Liver (tissue), 9 donors: Measurements from ENCODE around the gene CNTN2. TPM values are rescaled to one million over a fixed set of nuclear protein-coding genes. Genes with fewer than 3 reads are reported as not detected.

Experiments
- DNase-seq: peaks from one replicate; pipeline ENCODE4 v3.0.0-alpha.2; 2017; ENCODE audit warnings: low spot score
- H3K27ac ChIP-seq, 2 donors: one replicate each; pipeline ENCODE4 v1.7.0; 2013; ENCODE audit warnings: inconsistent platforms in 2 of 2, low read length in 2 of 2, control low read depth in 1 of 2, low read depth in 1 of 2, mild to moderate bottlenecking in 1 of 2
- H3K27me3 ChIP-seq, 4 donors: one replicate each; pipeline versions ENCODE4 v1.6.1 to v1.7.0; 2013; ENCODE audit warnings: low read length in 3 of 4, inconsistent platforms in 1 of 4, mild to moderate bottlenecking in 1 of 4, moderate library complexity in 1 of 4; ENCODE audit not compliant: control insufficient read depth in 4 of 4, insufficient read depth in 4 of 4
- H3K36me3 ChIP-seq, 4 donors: one replicate each; pipeline versions ENCODE4 v1.6.1 to v1.7.0; 2013; ENCODE audit warnings: low read length in 3 of 4, mild to moderate bottlenecking in 3 of 4, low read depth in 1 of 4, moderate library complexity in 1 of 4; ENCODE audit not compliant: control insufficient read depth in 4 of 4, insufficient read depth in 3 of 4
- H3K4me1 ChIP-seq, 4 donors: one replicate each; pipeline versions ENCODE4 v1.6.1 to v1.7.0; 2013; ENCODE audit warnings: low read length in 3 of 4, mild to moderate bottlenecking in 3 of 4, moderate library complexity in 1 of 4; ENCODE audit not compliant: control insufficient read depth in 4 of 4, insufficient read depth in 4 of 4
- H3K4me3 ChIP-seq, 3 donors: one replicate each; pipeline versions ENCODE4 v1.6.1 to v1.7.0; 2013; ENCODE audit warnings: low read length in 3 of 3, control low read depth in 1 of 3, low read depth in 1 of 3, mild to moderate bottlenecking in 1 of 3
- H3K9ac ChIP-seq, 2 donors: one replicate each; pipeline ENCODE4 v1.7.0; 2013; ENCODE audit warnings: low read length in 2 of 2, mild to moderate bottlenecking in 2 of 2, moderate library complexity in 2 of 2, control low read depth in 1 of 2, low read depth in 1 of 2
- H3K9me3 ChIP-seq, 4 donors: one replicate each; pipeline versions ENCODE4 v1.6.1 to v1.7.0; 2013; ENCODE audit warnings: low read length in 3 of 4; ENCODE audit not compliant: control insufficient read depth in 4 of 4
- ATF3 ChIP-seq: IDR thresholded peaks from 2 replicates; pipeline ENCODE4 v1.6.1; 2016; ENCODE audit warnings: antibody characterized with exemption
- EGR1 ChIP-seq, 2 donors: IDR thresholded peaks; 2 replicates each; pipeline ENCODE4 v1.6.1; 2016 to 2018; ENCODE audit warnings: antibody characterized with exemption in 2 of 2, low read depth in 2 of 2
- FOXA1 ChIP-seq: IDR thresholded peaks from 2 replicates; pipeline ENCODE4 v1.6.1; 2016; ENCODE audit warnings: antibody characterized with exemption
- FOXA2 ChIP-seq: IDR thresholded peaks from 2 replicates; pipeline ENCODE4 v1.6.1; 2016; ENCODE audit warnings: antibody characterized with exemption
- GABPA ChIP-seq, 2 donors: IDR thresholded peaks in 1 of 2; conservative IDR thresholded peaks in 1 of 2; 2 replicates each; pipeline ENCODE4 v1.6.1; 2016; ENCODE audit warnings: antibody characterized with exemption in 2 of 2, mild to moderate bottlenecking in 1 of 2, moderate library complexity in 1 of 2
- HNF4A ChIP-seq, 2 donors: conservative IDR thresholded peaks; 2 replicates each; pipeline ENCODE4 v1.6.1; 2016; ENCODE audit warnings: antibody characterized with exemption in 2 of 2, mild to moderate bottlenecking in 2 of 2
- HNF4G ChIP-seq: IDR thresholded peaks from 2 replicates; pipeline ENCODE4 v1.6.1; 2016; ENCODE audit warnings: antibody characterized with exemption
- JUND ChIP-seq, 2 donors: IDR thresholded peaks; 2 replicates each; pipeline ENCODE4 v1.6.1; 2016; ENCODE audit warnings: antibody characterized with exemption in 2 of 2
- NR2F2 ChIP-seq: IDR thresholded peaks from 2 replicates; pipeline ENCODE4 v1.6.1; 2016; ENCODE audit warnings: antibody characterized with exemption
- RAD21 ChIP-seq, 2 donors: IDR thresholded peaks; 2 replicates each; pipeline ENCODE4 v1.6.1; 2016; ENCODE audit warnings: antibody characterized with exemption in 2 of 2, mild to moderate bottlenecking in 2 of 2
- RXRA ChIP-seq, 2 donors: IDR thresholded peaks; 2 replicates each; pipeline ENCODE4 v1.6.1; 2017 to 2018; ENCODE audit warnings: antibody characterized with exemption in 2 of 2, mild to moderate bottlenecking in 1 of 2
- SP1 ChIP-seq: IDR thresholded peaks from 2 replicates; pipeline ENCODE4 v1.6.1; 2018; ENCODE audit warnings: antibody characterized with exemption, mild to moderate bottlenecking
- TAF1 ChIP-seq: conservative IDR thresholded peaks from 2 replicates; pipeline ENCODE4 v1.6.1; 2016; ENCODE audit warnings: antibody characterized with exemption, mild to moderate bottlenecking
- YY1 ChIP-seq: IDR thresholded peaks from 2 replicates; pipeline ENCODE4 v1.6.1; 2016; ENCODE audit warnings: antibody characterized with exemption, mild to moderate bottlenecking
- WGBS: extraction: QIAGEN DNeasy Blood & Tissue Kit; methylation state at CpG from one replicate; pipeline ENCODE4 v1.1.7; 2013; 5-methylcytosine and 5-hydroxymethylcytosine counted together
- polyA plus RNA-seq, 2 donors: library from polyadenylated mRNA; stranded (reverse) in 1 of 2; unstranded in 1 of 2; fragments of 200-250 nt in 1 of 2; fragments of >200 nt in 1 of 2; fragmentation: Nextera tagmentation in 1 of 2; extraction: Ambion mirVana in 1 of 2; gene quantifications; one replicate each; pipeline versions ENCODE4 v1.2.1 to v1.2.3, GENCODE V29; 2013 to 2015
- total RNA-seq, 2 donors: library from RNA; depleted of rRNA; stranded (reverse); fragments of >200 nt; gene quantifications; one replicate each; pipeline ENCODE4 v1.2.3, GENCODE V29; 2014
- TF ChIP-seq, protein P1 (sequence below): fragments of 150-350 bp; IDR thresholded peaks from 2 replicates; pipeline ENCODE4 v1.5.1; 2017; ENCODE audit warnings: improper control_type of control experiment, low read depth, low read length; ENCODE audit not compliant: missing input control
- TF ChIP-seq, protein P2 (sequence below): IDR thresholded peaks from 2 replicates; pipeline ENCODE4 v1.6.1; 2016; ENCODE audit warnings: antibody characterized with exemption
- TF ChIP-seq, protein P3 (sequence below): IDR thresholded peaks from 2 replicates; pipeline ENCODE4 v1.6.1; 2016; ENCODE audit warnings: antibody characterized with exemption
- TF ChIP-seq, protein P4 (sequence below): IDR thresholded peaks from 2 replicates; pipeline ENCODE4 v1.6.1; 2016; ENCODE audit warnings: antibody characterized with exemption, mild to moderate bottlenecking
- donor health status: healthy.
- donor health status: healthy.
- donor health status: healthy.
- donor health status: healthy.
- donor health status: healthy.

Gene CNTN2
- total and polyA plus RNA-seq, 4 donors: 0.05 to 0.25 (median 0.17) TPM

DNA sequence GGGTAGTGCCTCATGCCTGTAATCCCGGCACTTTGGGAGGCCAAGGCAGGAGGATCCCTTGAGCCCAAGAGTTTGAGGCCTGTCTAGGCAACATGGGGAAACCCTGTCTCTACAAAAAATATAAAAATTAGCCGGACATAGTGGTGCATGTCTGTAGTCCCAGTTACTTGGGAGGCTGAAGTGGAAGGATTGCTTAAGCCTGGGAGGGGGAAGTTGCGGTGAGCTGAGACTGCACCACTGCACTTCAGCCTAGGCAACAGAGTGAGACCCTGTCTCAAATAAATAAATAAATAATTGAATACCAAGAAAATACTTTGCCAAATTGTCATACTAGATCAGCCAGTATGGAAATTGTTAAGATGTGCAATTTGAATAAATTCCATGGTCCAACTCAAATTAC is 84.6 kb downstream of the CNTN2 start:
- H3K9ac ChIP-seq: no peak overlapping the region
- H3K4me3 ChIP-seq: no peak overlapping the region
- no peaks in the 10 kb centered on the region for H3K36me3 ChIP-seq
- 86% methylated on average over 3 of the region's 3 CpGs for WGBS
- DNase-seq: no peak
- no peak overlapping the region for H3K27ac ChIP-seq
- TF ChIP-seq YY1 (no peak), HNF4G (no peak), NR2F2 (no peak), TAF1 (no peak), ATF3 (no peak), HNF4A (conservative IDR thresholded peaks at IDR 0.05) (no peak), JUND (IDR thresholded peaks at IDR 0.05) (no peak), RAD21 (IDR thresholded peaks at IDR 0.05) (no peak), GABPA (IDR thresholded peaks at IDR 0.05 in 1 of 2, conservative IDR thresholded peaks at IDR 0.05 in 1 of 2) (no peak), SP1 (no peak), EGR1 (IDR thresholded peaks at IDR 0.05; ENCODE audit: low read depth in 2 of 2) (no peak), FOXA1 (no peak), RXRA (IDR thresholded peaks at IDR 0.05) (no peak), FOXA2 (no peak)
- TF ChIP-seq, protein P1, sequence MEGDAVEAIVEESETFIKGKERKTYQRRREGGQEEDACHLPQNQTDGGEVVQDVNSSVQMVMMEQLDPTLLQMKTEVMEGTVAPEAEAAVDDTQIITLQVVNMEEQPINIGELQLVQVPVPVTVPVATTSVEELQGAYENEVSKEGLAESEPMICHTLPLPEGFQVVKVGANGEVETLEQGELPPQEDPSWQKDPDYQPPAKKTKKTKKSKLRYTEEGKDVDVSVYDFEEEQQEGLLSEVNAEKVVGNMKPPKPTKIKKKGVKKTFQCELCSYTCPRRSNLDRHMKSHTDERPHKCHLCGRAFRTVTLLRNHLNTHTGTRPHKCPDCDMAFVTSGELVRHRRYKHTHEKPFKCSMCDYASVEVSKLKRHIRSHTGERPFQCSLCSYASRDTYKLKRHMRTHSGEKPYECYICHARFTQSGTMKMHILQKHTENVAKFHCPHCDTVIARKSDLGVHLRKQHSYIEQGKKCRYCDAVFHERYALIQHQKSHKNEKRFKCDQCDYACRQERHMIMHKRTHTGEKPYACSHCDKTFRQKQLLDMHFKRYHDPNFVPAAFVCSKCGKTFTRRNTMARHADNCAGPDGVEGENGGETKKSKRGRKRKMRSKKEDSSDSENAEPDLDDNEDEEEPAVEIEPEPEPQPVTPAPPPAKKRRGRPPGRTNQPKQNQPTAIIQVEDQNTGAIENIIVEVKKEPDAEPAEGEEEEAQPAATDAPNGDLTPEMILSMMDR: no peak
- TF ChIP-seq, protein P2, sequence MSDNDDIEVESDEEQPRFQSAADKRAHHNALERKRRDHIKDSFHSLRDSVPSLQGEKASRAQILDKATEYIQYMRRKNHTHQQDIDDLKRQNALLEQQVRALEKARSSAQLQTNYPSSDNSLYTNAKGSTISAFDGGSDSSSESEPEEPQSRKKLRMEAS: no peak
- TF ChIP-seq, protein P3, sequence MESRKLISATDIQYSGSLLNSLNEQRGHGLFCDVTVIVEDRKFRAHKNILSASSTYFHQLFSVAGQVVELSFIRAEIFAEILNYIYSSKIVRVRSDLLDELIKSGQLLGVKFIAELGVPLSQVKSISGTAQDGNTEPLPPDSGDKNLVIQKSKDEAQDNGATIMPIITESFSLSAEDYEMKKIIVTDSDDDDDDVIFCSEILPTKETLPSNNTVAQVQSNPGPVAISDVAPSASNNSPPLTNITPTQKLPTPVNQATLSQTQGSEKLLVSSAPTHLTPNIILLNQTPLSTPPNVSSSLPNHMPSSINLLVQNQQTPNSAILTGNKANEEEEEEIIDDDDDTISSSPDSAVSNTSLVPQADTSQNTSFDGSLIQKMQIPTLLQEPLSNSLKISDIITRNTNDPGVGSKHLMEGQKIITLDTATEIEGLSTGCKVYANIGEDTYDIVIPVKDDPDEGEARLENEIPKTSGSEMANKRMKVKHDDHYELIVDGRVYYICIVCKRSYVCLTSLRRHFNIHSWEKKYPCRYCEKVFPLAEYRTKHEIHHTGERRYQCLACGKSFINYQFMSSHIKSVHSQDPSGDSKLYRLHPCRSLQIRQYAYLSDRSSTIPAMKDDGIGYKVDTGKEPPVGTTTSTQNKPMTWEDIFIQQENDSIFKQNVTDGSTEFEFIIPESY: no peak
- TF ChIP-seq, protein P4, sequence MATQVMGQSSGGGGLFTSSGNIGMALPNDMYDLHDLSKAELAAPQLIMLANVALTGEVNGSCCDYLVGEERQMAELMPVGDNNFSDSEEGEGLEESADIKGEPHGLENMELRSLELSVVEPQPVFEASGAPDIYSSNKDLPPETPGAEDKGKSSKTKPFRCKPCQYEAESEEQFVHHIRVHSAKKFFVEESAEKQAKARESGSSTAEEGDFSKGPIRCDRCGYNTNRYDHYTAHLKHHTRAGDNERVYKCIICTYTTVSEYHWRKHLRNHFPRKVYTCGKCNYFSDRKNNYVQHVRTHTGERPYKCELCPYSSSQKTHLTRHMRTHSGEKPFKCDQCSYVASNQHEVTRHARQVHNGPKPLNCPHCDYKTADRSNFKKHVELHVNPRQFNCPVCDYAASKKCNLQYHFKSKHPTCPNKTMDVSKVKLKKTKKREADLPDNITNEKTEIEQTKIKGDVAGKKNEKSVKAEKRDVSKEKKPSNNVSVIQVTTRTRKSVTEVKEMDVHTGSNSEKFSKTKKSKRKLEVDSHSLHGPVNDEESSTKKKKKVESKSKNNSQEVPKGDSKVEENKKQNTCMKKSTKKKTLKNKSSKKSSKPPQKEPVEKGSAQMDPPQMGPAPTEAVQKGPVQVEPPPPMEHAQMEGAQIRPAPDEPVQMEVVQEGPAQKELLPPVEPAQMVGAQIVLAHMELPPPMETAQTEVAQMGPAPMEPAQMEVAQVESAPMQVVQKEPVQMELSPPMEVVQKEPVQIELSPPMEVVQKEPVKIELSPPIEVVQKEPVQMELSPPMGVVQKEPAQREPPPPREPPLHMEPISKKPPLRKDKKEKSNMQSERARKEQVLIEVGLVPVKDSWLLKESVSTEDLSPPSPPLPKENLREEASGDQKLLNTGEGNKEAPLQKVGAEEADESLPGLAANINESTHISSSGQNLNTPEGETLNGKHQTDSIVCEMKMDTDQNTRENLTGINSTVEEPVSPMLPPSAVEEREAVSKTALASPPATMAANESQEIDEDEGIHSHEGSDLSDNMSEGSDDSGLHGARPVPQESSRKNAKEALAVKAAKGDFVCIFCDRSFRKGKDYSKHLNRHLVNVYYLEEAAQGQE: no peak
- H3K4me1 ChIP-seq: peaks cover 3 to 10% (median 7%) of the 10 kb centered on the region in 4 donors
- no peaks in the 10 kb centered on the region for H3K9me3 ChIP-seq
- no peaks in the 10 kb centered on the region for H3K27me3 ChIP-seq

Other genes with a start within 250 kb of the CNTN2 start
- gene NFASC, start 172.3 kb upstream of the CNTN2 start, total RNA-seq: 1 to 10 TPM in 1 of 2 donors, under 1 TPM in 1; 0.23 to 5.4 TPM
- gene NFASC, start 172.3 kb upstream of the CNTN2 start, polyA plus RNA-seq: 1 to 10 TPM in 1 of 2 donors, under 1 TPM in 1; 0.78 to 3.0 TPM
- 1 to 10 TPM in 1 of 2 donors, under 1 TPM in 1; 0.98 to 2.8 TPM for gene TMEM81, start 41.2 kb downstream of the CNTN2 start, total RNA-seq
- under 1 TPM; 0.78 to 0.81 TPM for gene TMEM81, start 41.2 kb downstream of the CNTN2 start, polyA plus RNA-seq
- 10 to 100 TPM; 11.6 to 12.0 TPM for gene RBBP5, start 78.8 kb downstream of the CNTN2 start, total RNA-seq
- gene RBBP5, start 78.8 kb downstream of the CNTN2 start, polyA plus RNA-seq: 1 to 10 TPM; 4.6 to 5.3 TPM
- 1 to 10 TPM; 4.1 to 9.9 TPM for gene DSTYK, start 168.5 kb downstream of the CNTN2 start, total RNA-seq
- gene DSTYK, start 168.5 kb downstream of the CNTN2 start, polyA plus RNA-seq: 1 to 10 TPM; 1.5 to 1.9 TPM
- 100 to 1,000 TPM in 1 of 2 donors, under 1 TPM in 1; 0.25 to 452 TPM for gene TMCC2, start 184.7 kb downstream of the CNTN2 start, total RNA-seq
- gene TMCC2, start 184.7 kb downstream of the CNTN2 start, polyA plus RNA-seq: under 1 TPM; 0.06 to 0.17 TPM